ENCODE results near the gene DDX42. TPM values are rescaled to one million over a fixed set of nuclear protein-coding genes. Genes with fewer than 3 reads are reported as not detected.

DDX42 gene
- total and polyA plus RNA-seq, 2 of the 13 experiments (the other 11 are each of a cell fraction or from before 2014, with no cell fraction given) = 87.2 to 92.9 TPM

DNA sequence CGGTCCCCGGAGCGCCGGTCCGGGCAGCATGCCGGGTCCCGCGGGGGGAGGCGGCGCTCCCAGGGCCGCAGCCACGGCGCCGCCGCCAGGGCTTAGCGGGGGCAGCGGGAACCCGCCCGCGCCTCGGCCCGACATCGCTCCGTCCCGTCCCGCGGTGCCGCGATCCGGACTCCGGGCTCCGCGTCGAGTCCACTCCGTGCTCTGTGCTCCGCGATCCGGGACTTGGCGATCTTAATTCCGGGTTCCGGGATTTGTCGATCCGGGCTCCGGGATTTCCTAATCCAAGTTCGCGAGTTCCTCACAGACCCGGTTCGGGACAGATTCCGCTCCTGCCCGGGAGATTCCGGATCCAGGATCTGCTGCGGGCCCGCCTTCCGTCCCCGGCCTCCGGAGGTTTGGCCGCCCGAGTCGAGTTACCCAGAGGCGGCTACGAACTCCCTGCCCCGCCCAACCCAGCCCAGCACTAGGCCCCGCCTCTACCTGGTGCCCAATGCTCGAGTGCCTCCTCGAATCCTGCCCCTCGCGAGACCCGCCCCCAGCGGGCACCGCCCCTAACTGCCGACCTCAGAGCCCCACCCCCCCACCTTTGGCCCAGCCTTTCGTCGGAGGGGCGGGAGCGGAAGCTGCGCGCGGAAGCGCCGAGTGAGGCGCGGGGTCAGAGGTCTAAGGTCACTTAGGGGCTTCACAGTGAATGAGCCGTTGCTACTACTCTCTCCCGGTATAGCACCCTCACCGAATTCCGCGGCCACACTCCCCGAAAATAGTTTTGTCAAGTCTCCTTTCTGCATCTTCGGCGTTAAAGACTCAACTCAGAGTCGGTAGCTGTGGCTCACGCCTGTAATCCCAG, 68.8 kb downstream of the DDX42 start, which contains the start of gene SMARCD2 (continued):
- TF ChIP-seq ZNF720 (CRISPR knock-in tag; IDR thresholded peaks at IDR 0.05) = peak; percentile 68; the same call in 1 of the 2 replicates
- peak; percentile 90; the same call in 1 of the 2 replicates for TF ChIP-seq KAT7 (CRISPR knock-in tag; IDR thresholded peaks at IDR 0.05; ENCODE audit: borderline replicate concordance)
- peak; percentile 100 for TF ChIP-seq SRSF4 (IDR thresholded peaks at IDR 0.05; ENCODE audit: low read depth, low read length, poor library complexity, severe bottlenecking)
- TF ChIP-seq HOXA3 (CRISPR knock-in tag; IDR thresholded peaks at IDR 0.05) = peak; percentile 96
- TF ChIP-seq, protein P1, sequence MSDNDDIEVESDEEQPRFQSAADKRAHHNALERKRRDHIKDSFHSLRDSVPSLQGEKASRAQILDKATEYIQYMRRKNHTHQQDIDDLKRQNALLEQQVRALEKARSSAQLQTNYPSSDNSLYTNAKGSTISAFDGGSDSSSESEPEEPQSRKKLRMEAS (IDR thresholded peaks at IDR 0.05) = peak; percentile 71; the same call in 1 of the 2 replicates
- TF ChIP-seq NRL (CRISPR knock-in tag; IDR thresholded peaks at IDR 0.05; ENCODE audit: borderline replicate concordance) = peak; percentile 93
- TF ChIP-seq HOXA9 (CRISPR knock-in tag; IDR thresholded peaks at IDR 0.05; ENCODE audit: borderline replicate concordance) = peak; percentile 97
- TF ChIP-seq SOX5 (CRISPR knock-in tag; IDR thresholded peaks at IDR 0.05; ENCODE audit: borderline replicate concordance) = peak; percentile 76; the same call in 1 of the 2 replicates
- no peak for TF ChIP-seq SRSF9 (IDR thresholded peaks at IDR 0.05; ENCODE audit: borderline replicate concordance, insufficient read depth, low read depth, low read length, poor library complexity, severe bottlenecking)
- TF ChIP-seq ZNF138 (CRISPR knock-in tag; IDR thresholded peaks at IDR 0.05; ENCODE audit: low read depth) = 0 out of 2 replicates have a peak, but pooled peaks have one; percentile 41
- peak; percentile 93 for TF ChIP-seq MAZ (IDR thresholded peaks at IDR 0.05; ENCODE audit: borderline replicate concordance, low read depth, low read length)
- TF ChIP-seq MAZ (CRISPR knock-in tag; IDR thresholded peaks at IDR 0.05; ENCODE audit: low read depth) = peak; percentile 96
- TF ChIP-seq, protein P2, sequence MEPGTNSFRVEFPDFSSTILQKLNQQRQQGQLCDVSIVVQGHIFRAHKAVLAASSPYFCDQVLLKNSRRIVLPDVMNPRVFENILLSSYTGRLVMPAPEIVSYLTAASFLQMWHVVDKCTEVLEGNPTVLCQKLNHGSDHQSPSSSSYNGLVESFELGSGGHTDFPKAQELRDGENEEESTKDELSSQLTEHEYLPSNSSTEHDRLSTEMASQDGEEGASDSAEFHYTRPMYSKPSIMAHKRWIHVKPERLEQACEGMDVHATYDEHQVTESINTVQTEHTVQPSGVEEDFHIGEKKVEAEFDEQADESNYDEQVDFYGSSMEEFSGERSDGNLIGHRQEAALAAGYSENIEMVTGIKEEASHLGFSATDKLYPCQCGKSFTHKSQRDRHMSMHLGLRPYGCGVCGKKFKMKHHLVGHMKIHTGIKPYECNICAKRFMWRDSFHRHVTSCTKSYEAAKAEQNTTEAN (CRISPR knock-in tag; conservative IDR thresholded peaks at IDR 0.05) = peak; percentile 91
- no peak for TF ChIP-seq ZNF30 (CRISPR knock-in tag; IDR thresholded peaks at IDR 0.05)
- TF ChIP-seq, protein P3, sequence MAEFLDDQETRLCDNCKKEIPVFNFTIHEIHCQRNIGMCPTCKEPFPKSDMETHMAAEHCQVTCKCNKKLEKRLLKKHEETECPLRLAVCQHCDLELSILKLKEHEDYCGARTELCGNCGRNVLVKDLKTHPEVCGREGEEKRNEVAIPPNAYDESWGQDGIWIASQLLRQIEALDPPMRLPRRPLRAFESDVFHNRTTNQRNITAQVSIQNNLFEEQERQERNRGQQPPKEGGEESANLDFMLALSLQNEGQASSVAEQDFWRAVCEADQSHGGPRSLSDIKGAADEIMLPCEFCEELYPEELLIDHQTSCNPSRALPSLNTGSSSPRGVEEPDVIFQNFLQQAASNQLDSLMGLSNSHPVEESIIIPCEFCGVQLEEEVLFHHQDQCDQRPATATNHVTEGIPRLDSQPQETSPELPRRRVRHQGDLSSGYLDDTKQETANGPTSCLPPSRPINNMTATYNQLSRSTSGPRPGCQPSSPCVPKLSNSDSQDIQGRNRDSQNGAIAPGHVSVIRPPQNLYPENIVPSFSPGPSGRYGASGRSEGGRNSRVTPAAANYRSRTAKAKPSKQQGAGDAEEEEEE (CRISPR knock-in tag; IDR thresholded peaks at IDR 0.05; ENCODE audit: borderline replicate concordance) = peak; percentile 88
- peak; percentile 98; the same call in 1 of the 2 replicates for TF ChIP-seq ZNF816 (CRISPR knock-in tag; IDR thresholded peaks at IDR 0.05; ENCODE audit: borderline replicate concordance)
- TF ChIP-seq ZNF678 (CRISPR knock-in tag; IDR thresholded peaks at IDR 0.05) = no peak
- TF ChIP-seq, protein P4, sequence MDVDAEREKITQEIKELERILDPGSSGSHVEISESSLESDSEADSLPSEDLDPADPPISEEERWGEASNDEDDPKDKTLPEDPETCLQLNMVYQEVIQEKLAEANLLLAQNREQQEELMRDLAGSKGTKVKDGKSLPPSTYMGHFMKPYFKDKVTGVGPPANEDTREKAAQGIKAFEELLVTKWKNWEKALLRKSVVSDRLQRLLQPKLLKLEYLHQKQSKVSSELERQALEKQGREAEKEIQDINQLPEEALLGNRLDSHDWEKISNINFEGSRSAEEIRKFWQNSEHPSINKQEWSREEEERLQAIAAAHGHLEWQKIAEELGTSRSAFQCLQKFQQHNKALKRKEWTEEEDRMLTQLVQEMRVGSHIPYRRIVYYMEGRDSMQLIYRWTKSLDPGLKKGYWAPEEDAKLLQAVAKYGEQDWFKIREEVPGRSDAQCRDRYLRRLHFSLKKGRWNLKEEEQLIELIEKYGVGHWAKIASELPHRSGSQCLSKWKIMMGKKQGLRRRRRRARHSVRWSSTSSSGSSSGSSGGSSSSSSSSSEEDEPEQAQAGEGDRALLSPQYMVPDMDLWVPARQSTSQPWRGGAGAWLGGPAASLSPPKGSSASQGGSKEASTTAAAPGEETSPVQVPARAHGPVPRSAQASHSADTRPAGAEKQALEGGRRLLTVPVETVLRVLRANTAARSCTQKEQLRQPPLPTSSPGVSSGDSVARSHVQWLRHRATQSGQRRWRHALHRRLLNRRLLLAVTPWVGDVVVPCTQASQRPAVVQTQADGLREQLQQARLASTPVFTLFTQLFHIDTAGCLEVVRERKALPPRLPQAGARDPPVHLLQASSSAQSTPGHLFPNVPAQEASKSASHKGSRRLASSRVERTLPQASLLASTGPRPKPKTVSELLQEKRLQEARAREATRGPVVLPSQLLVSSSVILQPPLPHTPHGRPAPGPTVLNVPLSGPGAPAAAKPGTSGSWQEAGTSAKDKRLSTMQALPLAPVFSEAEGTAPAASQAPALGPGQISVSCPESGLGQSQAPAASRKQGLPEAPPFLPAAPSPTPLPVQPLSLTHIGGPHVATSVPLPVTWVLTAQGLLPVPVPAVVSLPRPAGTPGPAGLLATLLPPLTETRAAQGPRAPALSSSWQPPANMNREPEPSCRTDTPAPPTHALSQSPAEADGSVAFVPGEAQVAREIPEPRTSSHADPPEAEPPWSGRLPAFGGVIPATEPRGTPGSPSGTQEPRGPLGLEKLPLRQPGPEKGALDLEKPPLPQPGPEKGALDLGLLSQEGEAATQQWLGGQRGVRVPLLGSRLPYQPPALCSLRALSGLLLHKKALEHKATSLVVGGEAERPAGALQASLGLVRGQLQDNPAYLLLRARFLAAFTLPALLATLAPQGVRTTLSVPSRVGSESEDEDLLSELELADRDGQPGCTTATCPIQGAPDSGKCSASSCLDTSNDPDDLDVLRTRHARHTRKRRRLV (CRISPR knock-in tag; IDR thresholded peaks at IDR 0.05) = peak; percentile 96
- no peak for TF ChIP-seq CBX2 (IDR thresholded peaks at IDR 0.05; ENCODE audit: low read depth, low read length)
- TF ChIP-seq CBX2 (CRISPR knock-in tag; IDR thresholded peaks at IDR 0.05; ENCODE audit: low read depth) = no peak
- no peak for TF ChIP-seq HDAC6 (IDR thresholded peaks at IDR 0.05; ENCODE audit: low read depth, low read length)
